H9 (cell line): ENCODE results near the gene SKIC2. TPM values are rescaled to one million over a fixed set of nuclear protein-coding genes. Genes with fewer than 3 reads are reported as not detected.

ENCODE experiments used
- DNase-seq: peaks from one replicate; pipeline ENCODE4 v3.0.0-alpha.2; 2017
- H2AFZ ChIP-seq: one replicate; pipeline ENCODE4 v1.6.1; 2013; ENCODE audit warnings: mild to moderate bottlenecking, low read length, control low read depth, moderate library complexity
- H2AK5ac ChIP-seq: 2 replicates; pipeline ENCODE4 v1.6.1; 2013; ENCODE audit warnings: low read length, control low read depth, mixed read lengths; ENCODE audit not compliant: insufficient read length
- H2BK120ac ChIP-seq: one replicate; pipeline ENCODE4 v1.6.1; 2013; ENCODE audit warnings: low read depth, mild to moderate bottlenecking, low read length, control low read depth, inconsistent platforms; ENCODE audit not compliant: poor library complexity, severe bottlenecking
- H2BK12ac ChIP-seq: 2 replicates; pipeline ENCODE4 v1.6.1; 2013; ENCODE audit warnings: low read length, control low read depth, mixed read lengths, low read depth; ENCODE audit not compliant: insufficient read length
- H2BK15ac ChIP-seq: 2 replicates; pipeline ENCODE4 v1.6.1; 2013; ENCODE audit warnings: low read depth, low read length, control low read depth
- H2BK20ac ChIP-seq: one replicate; pipeline ENCODE4 v1.6.1; 2013; ENCODE audit warnings: low read depth, mild to moderate bottlenecking, low read length, control low read depth, inconsistent platforms; ENCODE audit not compliant: poor library complexity, severe bottlenecking
- H2BK5ac ChIP-seq: 2 replicates; pipeline ENCODE4 v1.6.1; 2013; ENCODE audit warnings: low read length, control low read depth, mixed read lengths; ENCODE audit not compliant: insufficient read length
- H3K14ac ChIP-seq: 2 replicates; pipeline ENCODE4 v1.6.1; 2013; ENCODE audit warnings: low read length, control low read depth; ENCODE audit not compliant: insufficient read depth
- H3K18ac ChIP-seq: 2 replicates; pipeline ENCODE4 v1.6.1; 2013; ENCODE audit warnings: low read depth, mild to moderate bottlenecking, mixed read lengths, low read length, control low read depth; ENCODE audit not compliant: insufficient read length
- H3K23ac ChIP-seq: 2 replicates; pipeline ENCODE4 v1.6.1; 2013; ENCODE audit warnings: low read length, control low read depth, mixed read lengths, low read depth; ENCODE audit not compliant: insufficient read length
- H3K23me2 ChIP-seq: 2 replicates; pipeline ENCODE4 v1.6.1; 2013; ENCODE audit warnings: low read depth, mild to moderate bottlenecking, mixed read lengths, low read length, control low read depth; ENCODE audit not compliant: insufficient read length, poor library complexity, severe bottlenecking
- H3K27ac ChIP-seq: 2 replicates; pipeline ENCODE4 v1.5.1; 2013; ENCODE audit warnings: low read length, control low read depth, mixed read lengths, low read depth; ENCODE audit not compliant: insufficient read length
- H3K27me3 ChIP-seq: 2 replicates; pipeline ENCODE4 v1.6.1; 2013; ENCODE audit warnings: low read length, control low read depth, inconsistent platforms; ENCODE audit not compliant: insufficient read depth
- H3K4ac ChIP-seq: 2 replicates; pipeline ENCODE4 v1.6.1; 2013; ENCODE audit warnings: low read depth, mild to moderate bottlenecking, control low read depth, inconsistent platforms, low read length, moderate library complexity
- H3K4me1 ChIP-seq: 2 replicates; pipeline ENCODE4 v1.6.1; 2013; ENCODE audit warnings: low read length, control low read depth, inconsistent platforms; ENCODE audit not compliant: insufficient read depth
- H3K4me2 ChIP-seq: 2 replicates; pipeline ENCODE4 v1.6.1; 2013; ENCODE audit warnings: low read length, control low read depth, mixed read lengths; ENCODE audit not compliant: insufficient read length, insufficient read depth
- H3K56ac ChIP-seq: 2 replicates; pipeline ENCODE4 v1.6.1; 2013; ENCODE audit warnings: low read depth, mild to moderate bottlenecking, mixed read lengths, low read length, control low read depth; ENCODE audit not compliant: insufficient read length
- H3K79me1 ChIP-seq: 2 replicates; pipeline ENCODE4 v1.6.1; 2013; ENCODE audit warnings: low read depth, mild to moderate bottlenecking, moderate library complexity, low read length, control low read depth, inconsistent platforms; ENCODE audit not compliant: insufficient read depth, poor library complexity, severe bottlenecking
- H3K79me2 ChIP-seq: 2 replicates; pipeline ENCODE4 v1.6.1; 2013; ENCODE audit warnings: low read length, control low read depth, inconsistent platforms; ENCODE audit not compliant: insufficient read depth
- H3K9ac ChIP-seq: 2 replicates; pipeline ENCODE4 v1.6.1; 2013; ENCODE audit warnings: low read length, control low read depth, mixed read lengths; ENCODE audit not compliant: insufficient read length; ENCODE audit errors: extremely low read depth
- H3K9me3 ChIP-seq: one replicate; pipeline ENCODE4 v1.6.1; 2013; ENCODE audit warnings: low read depth, low read length, inconsistent platforms; ENCODE audit not compliant: control insufficient read depth
- H3T11ph ChIP-seq: one replicate; pipeline ENCODE4 v1.6.1; 2013; ENCODE audit warnings: mild to moderate bottlenecking, low read length, control low read depth, inconsistent platforms
- H4K20me1 ChIP-seq: one replicate; pipeline ENCODE4 v1.6.1; 2013; ENCODE audit not compliant: control insufficient read depth, insufficient read length, insufficient read depth
- H4K5ac ChIP-seq: 2 replicates; pipeline ENCODE4 v1.6.1; 2013; ENCODE audit warnings: low read depth, mild to moderate bottlenecking, mixed read lengths, low read length, control low read depth; ENCODE audit not compliant: insufficient read length
- H4K8ac ChIP-seq: replicated peaks from 2 replicates; pipeline ENCODE4 v1.6.1; 2013; ENCODE audit warnings: low read length, control low read depth, mixed read lengths, low read depth; ENCODE audit not compliant: insufficient read length
- H4K91ac ChIP-seq: 2 replicates; pipeline ENCODE4 v1.6.1; 2013; ENCODE audit warnings: low read depth, mild to moderate bottlenecking, moderate library complexity, mixed read lengths, low read length, control low read depth; ENCODE audit not compliant: insufficient read length
- H3K27ac Mint-ChIP-seq, 3 experiments: 2 replicates in 2 of 3; 3 replicates in 1 of 3; pipeline ENCODE4 v1.8.0; 2020 to 2021; ENCODE audit warnings: mixed read lengths in 3 of 3, mild to moderate bottlenecking in 1 of 3, moderate library complexity in 1 of 3
- H3K27me3 Mint-ChIP-seq: 2 replicates; pipeline ENCODE4 v1.8.0; 2021; ENCODE audit warnings: low read depth, mild to moderate bottlenecking, moderate library complexity, mixed read lengths
- H3K36me3 Mint-ChIP-seq, 3 experiments: 2 replicates in 2 of 3; 3 replicates in 1 of 3; pipeline ENCODE4 v1.8.0; 2020 to 2021; ENCODE audit warnings: low read depth in 3 of 3, mixed read lengths in 3 of 3; ENCODE audit not compliant: insufficient read depth in 1 of 3
- H3K4me1 Mint-ChIP-seq, 2 experiments: 2 replicates each; pipeline ENCODE4 v1.8.0; 2020; ENCODE audit warnings: mixed read lengths in 2 of 2
- H3K4me3 Mint-ChIP-seq, 2 experiments: 2 replicates in 1 of 2; 3 replicates in 1 of 2; pipeline ENCODE4 v1.8.0; 2020 to 2021; ENCODE audit warnings: mild to moderate bottlenecking in 2 of 2, mixed read lengths in 2 of 2, moderate library complexity in 1 of 2
- H3K9me3 Mint-ChIP-seq, 2 experiments: 2 replicates in 1 of 2; 3 replicates in 1 of 2; pipeline ENCODE4 v1.8.0; 2020; ENCODE audit warnings: mild to moderate bottlenecking in 2 of 2, mixed read lengths in 2 of 2, moderate library complexity in 1 of 2
- WGBS: extraction: QIAGEN DNeasy Blood & Tissue Kit; methylation state at CpG from one replicate; pipeline ENCODE4 v1.1.7; 2013; ENCODE audit warnings: missing lambda C conversion rate, low lambda C conversion rate, mixed read lengths; ENCODE audit not compliant: insufficient read length; ENCODE audit errors: extremely low coverage; 5-methylcytosine and 5-hydroxymethylcytosine counted together
- total RNA-seq: library from RNA; stranded (reverse); gene quantifications from 2 replicates; pipeline ENCODE4 v1.2.1, GENCODE V29; 2021
- TF ChIP-seq, protein P1 (sequence below): fragments of 200-600 bp; sonication (generic); conservative IDR thresholded peaks from 3 replicates; pipeline ENCODE4 v1.8.0; 2021; ENCODE audit warnings: antibody characterized with exemption, mild to moderate bottlenecking

The SKIC2 gene
- total RNA-seq, 1 experiment from 2014 or later, result 86.2 TPM

DNA sequence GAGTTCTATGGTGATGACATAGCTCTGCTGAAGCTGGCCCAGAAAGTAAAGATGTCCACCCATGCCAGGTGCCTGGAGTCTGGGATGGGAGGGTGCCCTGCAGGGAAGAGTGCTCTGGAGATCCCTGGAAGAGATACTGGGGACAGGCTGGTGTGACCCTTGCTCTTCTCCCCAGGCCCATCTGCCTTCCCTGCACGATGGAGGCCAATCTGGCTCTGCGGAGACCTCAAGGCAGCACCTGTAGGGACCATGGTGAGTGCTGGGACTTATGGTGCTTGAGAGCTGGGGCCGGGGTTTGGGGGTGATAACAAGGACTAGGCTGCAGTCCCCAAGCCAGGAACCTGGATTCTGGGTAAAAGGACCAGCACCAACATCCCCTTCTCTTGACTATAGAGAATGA is 15.2 kb upstream of the SKIC2 start:
- TF ChIP-seq, protein P1, sequence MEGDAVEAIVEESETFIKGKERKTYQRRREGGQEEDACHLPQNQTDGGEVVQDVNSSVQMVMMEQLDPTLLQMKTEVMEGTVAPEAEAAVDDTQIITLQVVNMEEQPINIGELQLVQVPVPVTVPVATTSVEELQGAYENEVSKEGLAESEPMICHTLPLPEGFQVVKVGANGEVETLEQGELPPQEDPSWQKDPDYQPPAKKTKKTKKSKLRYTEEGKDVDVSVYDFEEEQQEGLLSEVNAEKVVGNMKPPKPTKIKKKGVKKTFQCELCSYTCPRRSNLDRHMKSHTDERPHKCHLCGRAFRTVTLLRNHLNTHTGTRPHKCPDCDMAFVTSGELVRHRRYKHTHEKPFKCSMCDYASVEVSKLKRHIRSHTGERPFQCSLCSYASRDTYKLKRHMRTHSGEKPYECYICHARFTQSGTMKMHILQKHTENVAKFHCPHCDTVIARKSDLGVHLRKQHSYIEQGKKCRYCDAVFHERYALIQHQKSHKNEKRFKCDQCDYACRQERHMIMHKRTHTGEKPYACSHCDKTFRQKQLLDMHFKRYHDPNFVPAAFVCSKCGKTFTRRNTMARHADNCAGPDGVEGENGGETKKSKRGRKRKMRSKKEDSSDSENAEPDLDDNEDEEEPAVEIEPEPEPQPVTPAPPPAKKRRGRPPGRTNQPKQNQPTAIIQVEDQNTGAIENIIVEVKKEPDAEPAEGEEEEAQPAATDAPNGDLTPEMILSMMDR, result no peak
- H3K27me3 Mint-ChIP-seq, result peaks cover 62% of the 10 kb centered on the region
- no peak overlapping the region for H2BK5ac ChIP-seq
- H3K27me3 ChIP-seq, result no peaks in the 10 kb centered on the region
- H3K9me3 Mint-ChIP-seq, result no peaks in the 10 kb centered on the region
- no peak overlapping the region for H3K27ac Mint-ChIP-seq
- no peak overlapping the region for H3K4ac ChIP-seq
- H3K9me3 ChIP-seq, result no peaks in the 10 kb centered on the region
- no peak overlapping the region for H2AK5ac ChIP-seq
- WGBS, result no CpG with 5 or more reads among the region's 3 CpGs
- DNase-seq, result no peak
- H3K79me2 ChIP-seq, result no peaks in the 10 kb centered on the region
- H3K27ac ChIP-seq, result no peak overlapping the region
- no peak overlapping the region for H3K23ac ChIP-seq
- H4K91ac ChIP-seq, result no peak overlapping the region
- H3K4me1 Mint-ChIP-seq, result peaks cover 11 to 17% of the 10 kb centered on the region in 2 experiments
- no peak overlapping the region for H4K5ac ChIP-seq
- H3K4me3 Mint-ChIP-seq, result no peak overlapping the region
- no peaks in the 10 kb centered on the region; a peak in 1 of 7 replicates for H3K36me3 Mint-ChIP-seq
- no peak overlapping the region for H2BK15ac ChIP-seq
- H3K23me2 ChIP-seq, result no peaks in the 10 kb centered on the region
- peaks cover under 1% of the 10 kb centered on the region for H4K20me1 ChIP-seq
- H3K4me2 ChIP-seq, result no peak overlapping the region
- no peak overlapping the region for H2BK120ac ChIP-seq
- H2BK12ac ChIP-seq, result no peak overlapping the region
- no peaks in the 10 kb centered on the region for H3K79me1 ChIP-seq
- no peak overlapping the region for H4K8ac ChIP-seq
- no peak overlapping the region for H2AFZ ChIP-seq
- no peak overlapping the region for H3K18ac ChIP-seq
- H3T11ph ChIP-seq, result no peak overlapping the region
- H3K56ac ChIP-seq, result no peak overlapping the region
- no peak overlapping the region for H3K9ac ChIP-seq
- H3K14ac ChIP-seq, result no peak overlapping the region
- peaks cover 2% of the 10 kb centered on the region; the same call in 1 of the 2 replicates for H3K4me1 ChIP-seq
- no peak overlapping the region for H2BK20ac ChIP-seq
